Measurements from ENCODE around the gene ZNF862.

Gene ZNF862

GRCh38 chr7:149838224-149838991 is at the start of gene ZNF862:
Gene ZNF862, plus strand, starts transcription at chr7:149838375. Its CDS starts 237 bp downstream, at chr7:149838612.
- DNase-seq = peak; percentile 95 to 100 (median 100)
- intact Hi-C loops (cut with DNase I) = loop anchor here (1.0 kb wide), 1 partner anchor 35 kb away; the partner anchor contains the start of gene ATP6V0E2

DNA sequence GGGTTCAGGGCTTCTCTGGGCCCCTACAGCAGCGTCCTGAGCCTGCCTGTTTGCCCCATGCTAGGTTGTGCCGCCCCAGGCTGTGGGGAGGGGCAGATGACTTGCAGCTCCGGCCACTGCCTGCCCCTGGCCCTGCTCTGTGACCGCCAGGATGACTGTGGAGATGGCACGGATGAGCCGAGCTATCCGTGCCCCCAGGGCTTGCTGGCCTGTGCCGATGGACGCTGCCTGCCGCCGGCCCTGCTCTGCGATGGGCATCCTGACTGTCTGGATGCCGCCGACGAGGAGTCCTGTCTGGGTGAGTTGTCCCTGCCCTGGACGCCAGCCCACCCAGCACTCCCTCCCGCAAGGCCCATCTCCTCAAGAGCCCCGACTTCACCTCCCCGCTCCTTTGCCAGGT is 49.1 kb upstream of the ZNF862 start:
- intact Hi-C loops (cut with DNase I) = no loop called here
- no peak for DNase-seq

DNA sequence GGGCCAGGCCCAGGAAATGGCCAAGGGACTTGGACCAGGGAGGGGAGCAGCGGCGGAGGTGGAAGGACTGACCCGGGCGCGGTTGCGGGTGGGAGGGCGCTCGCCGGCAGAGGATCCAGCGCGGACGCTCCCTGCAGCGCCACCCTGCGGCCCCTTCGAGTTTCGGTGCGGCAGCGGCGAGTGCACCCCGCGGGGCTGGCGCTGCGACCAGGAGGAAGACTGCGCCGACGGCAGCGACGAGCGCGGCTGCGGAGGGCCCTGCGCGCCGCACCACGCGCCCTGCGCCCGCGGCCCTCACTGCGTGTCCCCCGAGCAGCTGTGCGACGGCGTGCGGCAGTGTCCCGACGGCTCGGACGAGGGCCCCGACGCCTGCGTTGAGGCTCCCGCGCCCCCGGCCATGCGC is 48.0 kb upstream of the ZNF862 start:
- DNase-seq = peak in 2 of 10 donors; percentile 29 to 46
- intact Hi-C loops (cut with DNase I) = no loop called here

DNA sequence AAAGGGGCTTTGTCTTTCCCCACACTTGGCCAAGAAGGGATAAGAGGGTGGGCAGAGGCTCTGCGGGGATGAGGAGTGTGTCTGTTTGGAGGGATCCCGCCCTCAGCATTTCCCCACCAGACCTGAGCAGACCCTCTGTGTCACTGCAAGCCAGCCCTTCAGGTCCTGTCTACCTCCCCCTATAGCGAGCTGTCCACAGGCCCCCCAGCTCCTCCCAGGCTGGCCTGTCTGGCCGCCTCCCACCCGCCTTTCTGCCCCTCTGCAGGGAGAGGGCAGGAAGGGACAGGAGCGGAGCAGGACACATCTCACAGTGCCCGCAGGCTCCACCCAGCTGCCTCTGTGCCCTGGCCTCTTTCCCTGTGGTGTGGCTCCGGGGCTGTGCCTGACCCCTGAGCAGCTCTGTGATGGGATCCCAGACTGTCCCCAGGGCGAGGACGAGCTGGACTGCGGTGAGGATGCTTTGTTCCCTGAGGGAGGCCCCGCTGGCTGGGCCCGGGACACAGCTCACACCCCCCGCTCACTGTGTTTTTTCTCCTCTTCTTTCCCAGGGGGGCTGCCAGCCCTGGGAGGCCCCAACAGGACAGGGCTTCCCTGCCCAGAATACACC is 47.3 kb upstream of the ZNF862 start:
- intact Hi-C loops (cut with DNase I) = no loop called here
- no peak for DNase-seq

- intact Hi-C loops (cut with DNase I) = no loop called here
- no peak for DNase-seq
These were observed 46.6 kb upstream of the ZNF862 start for GRCh38 chr7:149791411-149792219.

DNA sequence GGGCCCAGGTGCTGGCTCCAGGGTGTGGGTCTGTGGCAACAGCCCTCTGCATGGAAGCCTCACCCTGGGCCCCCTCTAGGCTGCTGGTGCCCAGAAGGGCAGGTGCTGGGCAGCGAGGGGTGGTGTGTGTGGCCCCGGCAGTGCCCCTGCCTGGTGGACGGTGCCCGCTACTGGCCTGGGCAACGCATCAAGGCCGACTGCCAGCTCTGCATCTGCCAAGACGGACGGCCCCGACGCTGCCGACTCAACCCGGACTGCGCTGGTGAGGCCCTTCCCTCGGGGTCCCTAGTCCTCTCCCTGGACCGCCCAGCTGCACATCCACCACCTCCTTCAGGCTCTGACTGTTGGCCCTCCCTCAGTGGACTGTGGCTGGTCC is 46.0 kb upstream of the ZNF862 start:
- DNase-seq = no peak
- intact Hi-C loops (cut with DNase I) = no loop called here

DNA sequence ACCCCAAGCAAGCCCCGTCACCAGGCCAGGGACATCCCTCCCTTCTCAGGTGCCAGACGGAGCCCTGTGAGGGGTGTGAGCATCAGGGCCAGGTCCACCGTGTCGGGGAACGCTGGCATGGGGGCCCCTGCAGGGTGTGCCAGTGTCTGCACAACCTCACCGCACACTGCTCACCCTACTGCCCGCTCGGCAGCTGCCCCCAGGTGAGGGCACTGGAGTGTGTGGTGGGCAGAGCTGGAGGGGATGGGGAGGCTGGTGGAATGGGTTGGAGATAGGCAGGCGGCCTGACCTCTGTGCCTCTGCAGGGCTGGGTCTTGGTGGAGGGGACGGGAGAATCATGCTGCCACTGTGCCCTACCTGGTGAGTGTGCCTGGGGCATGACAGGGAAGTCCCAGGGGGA is 44.9 kb upstream of the ZNF862 start:
- DNase-seq = no peak
- intact Hi-C loops (cut with DNase I) = no loop called here

DNA sequence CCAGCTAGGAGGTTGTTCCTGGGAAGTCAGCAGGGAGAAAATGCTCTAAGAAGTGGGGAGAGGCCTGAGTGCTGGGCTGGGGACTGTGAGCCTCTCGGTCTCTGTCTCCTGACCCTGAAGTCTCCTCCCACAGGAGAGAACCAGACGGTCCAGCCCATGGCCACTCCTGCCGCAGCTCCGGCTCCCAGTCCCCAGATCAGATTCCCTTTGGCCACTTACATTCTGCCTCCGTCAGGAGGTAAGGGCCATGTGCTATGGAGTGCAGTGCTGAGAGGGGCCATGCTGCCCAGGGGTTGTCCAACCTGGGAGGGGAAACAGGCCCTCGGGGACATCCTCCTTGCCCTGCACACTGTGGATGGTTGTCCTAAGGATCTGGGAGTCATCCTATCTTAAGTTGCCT is 43.5 kb upstream of the ZNF862 start:
- no peak for DNase-seq
- intact Hi-C loops (cut with DNase I) = no loop called here

DNA sequence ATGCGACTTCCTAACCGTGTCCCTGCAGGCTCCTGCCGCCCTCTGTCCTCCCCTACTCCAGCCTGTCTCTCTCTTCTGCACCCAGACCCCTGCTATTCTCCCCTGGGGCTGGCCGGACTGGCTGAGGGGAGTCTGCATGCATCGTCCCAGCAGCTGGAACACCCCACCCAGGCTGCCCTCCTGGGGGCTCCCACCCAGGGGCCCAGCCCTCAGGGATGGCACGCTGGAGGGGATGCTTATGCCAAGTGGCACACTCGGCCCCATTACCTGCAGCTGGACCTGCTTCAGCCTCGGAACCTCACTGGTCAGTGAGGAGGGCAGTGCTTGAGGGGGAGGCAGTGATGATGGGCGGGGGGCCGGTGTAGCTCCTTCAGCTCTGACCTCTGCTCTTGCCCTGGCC is 43.0 kb upstream of the ZNF862 start:
- no peak for DNase-seq
- intact Hi-C loops (cut with DNase I) = no loop called here

GRCh38 chr7:149796287-149796860 is 41.8 kb upstream of the ZNF862 start:
- intact Hi-C loops (cut with DNase I) = no loop called here
- DNase-seq = no peak

DNA sequence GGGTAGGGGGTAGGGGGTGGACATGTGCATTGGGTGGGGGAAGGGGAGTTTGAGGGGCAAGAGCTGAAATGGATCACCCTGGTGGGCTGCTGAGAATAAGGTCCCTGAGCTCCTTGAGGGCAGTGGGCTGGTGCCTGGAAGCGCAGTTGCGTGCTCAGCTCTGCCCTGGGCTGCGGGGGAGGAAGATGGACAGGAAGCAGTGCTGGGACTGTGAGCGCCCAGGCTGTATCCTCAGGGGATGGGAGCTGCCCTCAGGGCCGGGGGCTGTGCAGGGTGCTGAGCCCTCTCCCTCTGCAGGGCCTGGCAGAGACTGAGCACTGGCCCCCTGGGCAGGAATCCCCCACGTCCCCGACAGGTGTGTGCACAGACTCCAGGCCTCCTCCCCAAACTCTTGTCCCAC is 40.4 kb upstream of the ZNF862 start:
- DNase-seq = no peak
- intact Hi-C loops (cut with DNase I) = no loop called here

DNA sequence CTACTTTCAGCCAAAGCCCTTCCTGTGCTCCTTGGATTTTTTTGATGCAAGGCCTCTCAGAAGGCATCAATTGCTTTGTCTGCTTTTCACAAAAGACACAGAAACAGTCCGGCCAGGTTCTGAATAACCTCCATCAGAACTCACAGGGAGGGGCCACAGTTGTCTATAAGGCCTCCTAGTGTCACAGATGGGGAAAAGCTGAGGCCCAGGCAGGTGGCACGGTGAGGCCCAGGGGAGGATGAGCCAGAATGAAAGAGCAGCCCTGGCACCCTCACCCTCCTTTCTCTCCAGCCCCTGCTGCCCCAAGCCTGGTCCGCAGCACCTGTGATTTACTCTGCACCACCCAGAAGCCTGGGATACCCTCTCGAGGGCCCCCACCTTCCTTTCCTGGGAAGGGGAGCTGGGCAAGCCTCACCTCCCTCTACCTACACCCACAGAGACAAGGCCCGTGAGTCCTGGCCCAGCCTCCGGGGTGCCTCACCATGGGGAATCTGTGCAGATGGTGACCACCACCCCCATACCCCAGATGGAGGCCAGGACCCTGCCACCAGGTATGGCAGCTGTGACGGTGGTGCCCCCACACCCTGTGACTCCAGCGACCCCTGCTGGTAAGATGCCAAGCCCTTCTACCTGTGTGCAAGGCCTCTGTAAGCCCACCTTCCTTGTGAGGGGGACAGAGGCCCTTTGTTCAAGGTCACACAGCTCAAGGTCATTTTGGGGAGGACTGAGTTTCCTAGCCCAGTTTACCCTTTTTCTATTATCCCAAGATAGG is 38.6 kb upstream of the ZNF862 start:
- intact Hi-C loops (cut with DNase I) = no loop called here
- no peak for DNase-seq

- DNase-seq = no peak
- intact Hi-C loops (cut with DNase I) = no loop called here
These were observed 38.0 kb upstream of the ZNF862 start for GRCh38 chr7:149800169-149800555.

- intact Hi-C loops (cut with DNase I) = no loop called here
- DNase-seq = no peak
These were observed 37.1 kb upstream of the ZNF862 start for GRCh38 chr7:149801002-149801566.

- intact Hi-C loops (cut with DNase I) = no loop called here
- no peak for DNase-seq
These were observed 36.4 kb upstream of the ZNF862 start for GRCh38 chr7:149801816-149802215.

- intact Hi-C loops (cut with DNase I) = no loop called here
- no peak for DNase-seq
These were observed 35.2 kb upstream of the ZNF862 start for GRCh38 chr7:149802966-149803365.

DNA sequence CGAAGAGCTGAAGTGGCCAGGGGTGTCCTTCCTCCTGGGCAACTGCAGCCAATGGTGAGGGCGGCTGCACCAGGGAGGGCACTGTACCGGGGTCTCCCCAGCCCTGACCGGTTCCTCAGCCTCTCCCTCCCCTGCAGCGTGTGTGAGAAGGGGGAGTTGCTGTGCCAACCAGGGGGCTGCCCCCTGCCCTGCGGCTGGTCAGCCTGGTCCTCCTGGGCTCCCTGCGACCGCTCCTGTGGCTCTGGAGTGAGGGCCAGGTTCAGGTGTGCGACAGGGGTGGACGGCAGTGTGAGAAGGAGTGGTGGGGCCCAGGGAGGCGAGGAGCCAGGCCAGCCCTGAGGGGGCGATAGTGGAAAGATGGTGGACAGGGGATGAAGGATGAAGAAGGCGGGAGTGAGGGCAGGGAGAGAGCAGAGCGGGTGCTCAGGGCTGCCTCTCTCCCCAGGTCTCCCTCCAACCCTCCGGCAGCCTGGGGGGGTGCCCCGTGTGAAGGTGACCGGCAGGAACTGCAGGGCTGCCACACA is 34.6 kb upstream of the ZNF862 start:
- intact Hi-C loops (cut with DNase I) = no loop called here
- no peak for DNase-seq

DNA sequence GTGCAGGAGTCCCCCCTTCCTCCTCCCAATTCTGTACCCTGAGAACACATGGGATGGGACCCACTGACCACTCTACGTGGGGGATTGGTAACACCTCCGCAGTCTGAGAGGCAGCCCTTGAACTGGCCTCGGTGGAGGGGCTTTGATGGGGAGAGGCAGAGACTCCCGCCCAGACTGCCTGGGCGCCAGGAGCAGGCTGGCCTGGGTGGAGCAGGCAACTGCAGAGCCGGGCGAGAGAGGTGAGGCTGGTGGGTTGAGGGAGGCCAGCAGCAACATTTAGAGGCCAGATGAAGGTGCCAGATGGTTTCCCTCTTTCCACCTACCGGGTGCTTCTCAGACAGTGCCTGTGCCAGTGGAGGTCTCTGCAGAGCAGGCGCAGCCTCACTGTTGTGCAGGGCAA is 34.1 kb upstream of the ZNF862 start:
- no peak for DNase-seq
- intact Hi-C loops (cut with DNase I) = no loop called here

DNA sequence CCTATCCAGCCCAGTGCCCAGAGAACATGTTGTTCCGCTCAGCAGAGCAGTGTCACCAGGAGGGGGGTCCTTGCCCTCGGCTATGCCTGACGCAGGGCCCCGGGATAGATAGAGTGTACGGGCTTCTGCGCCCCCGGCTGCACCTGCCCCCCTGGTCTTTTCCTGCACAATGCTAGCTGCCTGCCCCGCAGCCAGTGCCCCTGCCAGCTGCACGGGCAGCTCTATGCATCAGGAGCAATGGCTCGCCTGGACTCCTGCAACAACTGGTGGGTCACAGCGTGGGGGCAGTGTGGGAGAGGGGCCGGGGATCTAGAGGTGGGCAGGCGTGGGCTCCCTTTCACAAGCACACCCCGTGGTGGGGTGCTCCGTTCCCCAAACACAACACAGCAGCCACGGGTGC is 31.4 kb upstream of the ZNF862 start:
- intact Hi-C loops (cut with DNase I) = no loop called here
- no peak for DNase-seq

DNA sequence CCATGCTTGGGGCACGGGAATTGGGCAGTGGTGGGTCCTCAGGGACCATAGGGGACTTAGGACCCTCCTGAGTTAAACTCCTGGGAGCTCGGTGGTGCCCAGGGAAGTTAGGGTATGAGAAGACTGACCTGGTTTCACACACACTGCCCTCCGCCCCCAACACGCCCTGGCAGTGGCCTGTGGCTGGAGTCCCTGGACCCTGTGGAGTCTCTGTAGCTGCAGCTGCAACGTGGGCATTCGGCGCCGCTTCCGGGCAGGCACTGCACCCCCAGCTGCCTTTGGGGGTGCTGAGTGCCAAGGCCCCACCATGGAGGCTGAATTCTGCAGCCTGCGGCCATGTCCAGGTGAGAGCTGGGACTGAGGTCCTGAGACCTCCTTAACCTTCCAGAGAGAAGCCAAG is 29.9 kb upstream of the ZNF862 start:
- intact Hi-C loops (cut with DNase I) = no loop called here
- no peak for DNase-seq

Measured in posterior cingulate gyrus (tissue), 11 donors.